GM18511 (cell line): ENCODE data around the gene C6orf47.

Experiments used
- ATAC-seq: cut with Tn5 transposase; IDR thresholded peaks from one replicate; pipeline ENCODE4 v1.9.1; 2021; ENCODE audit warnings: mild to moderate bottlenecking, moderate library complexity; ENCODE audit not compliant: unreplicated experiment

The C6orf47 gene

GRCh38 chr6:31617010-31617409 lies 43.6 kb downstream of the C6orf47 start:
- no peak for ATAC-seq

- no peak for ATAC-seq
These were observed 44.8 kb downstream of the C6orf47 start for GRCh38 chr6:31615748-31616147.

- ATAC-seq: no peak
These were observed 45.6 kb downstream of the C6orf47 start, which contains the start of gene AIF1 for GRCh38 chr6:31614684-31615578. Gene AIF1 (plus strand): TSS chr6:31615234. CDS start chr6:31615330, 96 bp downstream.

DNA sequence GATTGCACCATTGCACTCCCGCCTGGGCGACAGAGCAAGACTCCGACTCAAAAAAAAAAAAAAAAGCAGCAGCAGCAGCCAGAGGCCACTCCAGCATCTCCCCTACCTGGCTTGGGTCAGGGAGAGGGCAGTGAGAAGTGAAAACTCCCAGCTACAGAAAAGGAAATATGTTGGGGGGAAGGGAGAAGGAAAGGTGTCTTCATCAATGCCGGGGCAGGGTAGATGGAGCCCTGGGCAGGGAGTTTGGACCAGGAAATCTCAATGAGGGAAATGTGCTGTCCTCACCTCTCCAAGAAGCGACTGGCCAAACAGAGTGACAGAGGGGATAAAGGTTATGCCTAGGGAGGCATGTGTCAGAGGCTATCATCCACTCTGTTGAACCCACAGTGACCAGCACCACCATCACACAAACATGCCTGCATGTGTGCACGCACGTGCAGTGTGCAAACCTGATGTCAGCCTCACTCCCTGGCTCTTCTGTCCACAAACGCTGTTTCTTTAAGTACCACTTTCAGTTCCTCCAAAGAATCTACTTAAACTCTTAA lies 46.4 kb downstream of the C6orf47 start:
- ATAC-seq: no peak

GRCh38 chr6:31610968-31611367 lies 49.6 kb downstream of the C6orf47 start:
- ATAC-seq: no peak

DNA sequence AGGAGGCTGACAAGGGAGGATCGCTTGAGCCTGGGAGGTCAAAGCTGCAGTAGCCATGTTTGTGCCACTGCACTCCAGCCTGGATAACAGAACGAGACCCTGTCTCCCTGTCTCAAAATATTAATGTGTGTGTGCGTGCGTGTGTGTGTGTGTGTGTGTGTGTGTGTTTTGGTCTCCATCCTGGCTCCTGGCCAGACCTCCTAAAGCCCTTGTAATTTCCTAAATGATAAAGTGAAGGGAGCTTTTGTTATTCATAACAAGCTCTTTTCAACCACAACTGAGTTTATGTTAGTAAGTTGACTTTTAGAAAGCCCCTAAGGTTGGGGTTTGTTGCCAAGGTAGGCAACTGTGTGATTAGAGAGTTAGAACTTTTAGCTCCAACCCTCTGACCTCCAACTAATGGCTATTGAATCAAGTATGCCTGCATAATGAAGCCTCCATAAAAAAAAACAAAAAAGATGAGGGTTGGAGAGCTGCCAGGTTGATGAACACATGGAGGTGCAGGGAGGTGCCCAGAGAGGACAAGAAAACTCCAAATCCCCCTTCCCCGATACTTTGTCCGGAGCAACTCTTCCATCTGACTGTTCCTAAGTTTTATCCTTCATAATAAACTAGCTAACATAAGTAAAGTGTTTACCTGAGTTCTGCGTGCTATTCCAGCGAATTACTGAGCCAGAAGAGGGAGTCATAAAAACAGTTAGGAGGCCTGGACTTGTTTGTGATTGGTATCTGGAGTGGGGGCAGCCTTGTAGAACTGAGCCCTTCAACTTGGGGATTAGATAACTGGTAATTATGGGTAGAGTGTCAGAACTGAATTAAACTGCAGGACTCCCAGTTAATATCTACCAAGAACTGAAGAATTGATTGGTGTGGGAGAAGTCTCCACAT lies 50.8 kb downstream of the C6orf47 start:
- ATAC-seq: no peak
